PC-9 (cell line): ENCODE data around the gene CCK.

ENCODE experiments used
- CTCF ChIP-seq: fragments of 200-600 bp; sonication (generic); conservative IDR thresholded peaks from 2 replicates; pipeline ENCODE4 v1.6.1; 2017; ENCODE audit warnings: mixed run types, antibody characterized with exemption, mild to moderate bottlenecking, moderate library complexity
- EZH2 ChIP-seq: fragments of 200-600 bp; sonication (generic); IDR thresholded peaks from 2 replicates; pipeline ENCODE4 v1.8.0; 2017; ENCODE audit warnings: antibody characterized with exemption, low read depth

DNA sequence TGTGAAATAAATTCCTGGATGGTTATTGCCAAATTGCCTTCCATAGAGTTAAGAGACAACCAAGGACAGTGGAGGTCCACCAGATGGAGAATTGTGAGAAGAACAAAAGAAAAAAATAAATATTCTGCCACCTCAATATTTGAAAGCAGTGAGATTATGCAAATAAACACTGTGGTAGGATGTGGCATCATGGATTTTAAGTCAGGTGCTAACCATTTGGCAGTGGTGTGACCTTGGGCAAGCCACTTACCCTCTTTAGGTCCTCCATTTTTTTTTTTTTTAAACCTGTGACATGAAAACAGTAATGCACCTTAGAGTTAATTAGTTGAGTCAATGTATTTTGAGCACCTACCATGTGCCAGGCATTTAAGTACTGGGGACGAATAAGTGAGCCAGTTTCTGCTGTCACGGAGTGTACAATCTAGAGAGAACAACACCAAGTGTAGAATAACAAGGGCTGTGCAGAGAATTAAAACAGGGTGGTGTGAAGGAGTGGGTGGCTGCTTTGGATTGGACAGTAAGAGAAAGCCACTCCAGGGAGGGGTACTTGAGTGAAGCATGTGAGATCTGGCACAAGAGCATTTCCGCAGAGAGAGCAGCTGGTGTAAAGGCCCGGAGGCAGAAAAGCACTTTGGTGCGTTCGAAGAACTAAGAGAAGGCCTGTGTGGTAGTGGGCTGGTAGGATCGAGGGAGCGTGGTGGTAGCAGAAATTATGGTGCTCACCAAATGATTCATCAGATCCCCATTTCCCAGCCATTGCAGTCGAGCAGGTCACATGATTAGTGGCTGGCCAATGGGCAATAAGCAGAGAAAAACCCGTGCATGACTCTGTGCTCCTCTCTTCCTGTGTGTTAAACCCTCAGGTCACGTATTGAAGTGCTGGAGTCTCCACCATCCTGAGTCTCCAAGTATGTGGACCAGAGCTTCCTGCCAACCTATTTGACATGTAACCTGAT, 39.2 kb downstream of the CCK start:
- TF ChIP-seq CTCF (no peak), EZH2 (no peak)
